SK-N-SH (cell line): ENCODE data around the gene ADGRE2. TPM values are rescaled to one million over a fixed set of nuclear protein-coding genes. Genes with fewer than 3 reads are reported as not detected.

Experiments used
- CTCF ChIA-PET: fragments of 300-600, 350-600 bp; formaldehyde crosslinking; extraction: SDS; loops from one replicate; lab custom pipeline; 2021; lab: Yijun Ruan, JAX
- POLR2A ChIA-PET: fragments of 350-600 bp; sonication (Branson Sonifier 250); formaldehyde crosslinking; extraction: SDS; loops from one replicate; lab custom pipeline; 2020; ENCODE audit warnings: antibody characterized with exemption, inconsistent platforms; lab: Yijun Ruan, JAX
- DNase-seq: peaks from one replicate; pipeline ENCODE4 v3.0.0; 2012
- H2AFZ ChIP-seq: fragments of 200-600 bp; sonication (generic); 2 replicates; pipeline ENCODE4 v1.8.1; 2016; ENCODE audit warnings: antibody characterized with exemption, mild to moderate bottlenecking, low read depth
- H3F3A ChIP-seq: fragments of 200-600 bp; sonication (generic); replicated peaks from 2 replicates; pipeline ENCODE3; 2016; ENCODE audit warnings: antibody characterized with exemption, mild to moderate bottlenecking; ENCODE audit not compliant: insufficient read depth
- H3K27ac ChIP-seq, 2 experiments: fragments of 200-500 bp in 1 of 2; fragments of 200-600 bp in 1 of 2; sonication (Bioruptor generic) in 1 of 2; sonication (generic), shearing (Covaris generic) in 1 of 2; 2 replicates each; pipeline versions ENCODE4 v1.5.1 to v1.6.1; 2014 to 2016; ENCODE audit warnings: low read depth in 2 of 2, inconsistent platforms in 1 of 2, low read length in 1 of 2, mild to moderate bottlenecking in 1 of 2, mixed read lengths in 1 of 2
- H3K27me3 ChIP-seq: fragments of 200-600 bp; sonication (generic), shearing (Covaris generic); 2 replicates; pipeline ENCODE4 v1.6.1; 2016; ENCODE audit warnings: mixed run types; ENCODE audit not compliant: insufficient read depth
- H3K36me3 ChIP-seq, 2 experiments: fragments of 200-500 bp in 1 of 2; fragments of 200-600 bp in 1 of 2; sonication (Bioruptor generic) in 1 of 2; sonication (generic) in 1 of 2; replicated peaks in 1 of 2; 2 replicates each; pipeline versions ENCODE3 to v1.5.1; 2014 to 2016; ENCODE audit warnings: low read length in 1 of 2, mild to moderate bottlenecking in 1 of 2; ENCODE audit not compliant: insufficient read depth in 2 of 2, control insufficient read depth in 1 of 2
- H3K4me1 ChIP-seq, 2 experiments: fragments of 200-500 bp in 1 of 2; fragments of 200-600 bp in 1 of 2; sonication (Bioruptor generic) in 1 of 2; sonication (generic), shearing (Covaris generic) in 1 of 2; 2 replicates each; pipeline versions ENCODE4 v1.5.1 to v1.6.1; 2014 to 2016; ENCODE audit warnings: low read depth in 1 of 2, low read length in 1 of 2, mixed run types in 1 of 2; ENCODE audit not compliant: insufficient read depth in 2 of 2, control insufficient read depth in 1 of 2
- H3K4me2 ChIP-seq: fragments of 200-600 bp; sonication (generic), shearing (Covaris generic); 2 replicates; pipeline ENCODE4 v1.6.1; 2017; ENCODE audit warnings: mixed run types
- H3K4me3 ChIP-seq, 2 experiments: fragments of 200-500 bp in 1 of 2; fragments of 200-600 bp in 1 of 2; sonication (Bioruptor generic) in 1 of 2; sonication (generic), shearing (Covaris generic) in 1 of 2; 2 replicates each; pipeline versions ENCODE4 v1.5.1 to v1.8.1; 2014 to 2016; ENCODE audit warnings: low read depth in 2 of 2, inconsistent platforms in 1 of 2, low read length in 1 of 2, mild to moderate bottlenecking in 1 of 2, mixed read lengths in 1 of 2, moderate library complexity in 1 of 2
- H3K79me2 ChIP-seq: fragments of 200-600 bp; sonication (generic); 2 replicates; pipeline ENCODE4 v1.8.1; 2017; ENCODE audit warnings: mild to moderate bottlenecking; ENCODE audit not compliant: insufficient read depth
- H3K9ac ChIP-seq: fragments of 200-600 bp; sonication (generic); 2 replicates; pipeline ENCODE4 v1.6.1; 2017; ENCODE audit warnings: mixed run types
- H3K9me2 ChIP-seq: fragments of 200-600 bp; sonication (generic); 2 replicates; pipeline ENCODE4 v1.6.1; 2017; ENCODE audit warnings: mixed run types
- H3K9me3 ChIP-seq: fragments of 200-600 bp; sonication (generic); 2 replicates; pipeline ENCODE4 v1.6.1; 2017; ENCODE audit warnings: mixed run types, mild to moderate bottlenecking, moderate library complexity
- H4K20me1 ChIP-seq: fragments of 200-600 bp; sonication (generic); 2 replicates; pipeline ENCODE4 v1.6.1; 2017; ENCODE audit warnings: mild to moderate bottlenecking, mixed run types; ENCODE audit not compliant: insufficient read depth
- CTCF ChIP-seq: fragments of 200-600 bp; sonication (generic); IDR thresholded peaks from 2 replicates; pipeline ENCODE4 v1.6.1; 2017; ENCODE audit warnings: antibody characterized with exemption, mild to moderate bottlenecking, moderate library complexity
- EP300 ChIP-seq, 2 experiments: IDR thresholded peaks; 2 replicates each; pipeline versions ENCODE4 v1.4.0 to v1.6.1; 2012; ENCODE audit warnings: borderline replicate concordance in 1 of 2, low read depth in 1 of 2, low read length in 1 of 2
- FOXM1 ChIP-seq: IDR thresholded peaks from 2 replicates; pipeline ENCODE4 v1.4.0; 2012; ENCODE audit warnings: low read depth, mild to moderate bottlenecking
- GATA2 ChIP-seq: sonication (generic); formaldehyde crosslinking; IDR thresholded peaks from 2 replicates; pipeline ENCODE4 v1.5.0; 2020; ENCODE audit warnings: mild to moderate bottlenecking, missing genetic modification reagents
- IRF3 ChIP-seq: fragments of 150-350 bp; IDR thresholded peaks from 2 replicates; pipeline ENCODE4 v1.6.1; 2016; ENCODE audit warnings: mild to moderate bottlenecking, low read depth, low read length
- JUND ChIP-seq: IDR thresholded peaks from 2 replicates; pipeline ENCODE4 v1.4.0; 2012
- MEF2A ChIP-seq: IDR thresholded peaks from 2 replicates; pipeline ENCODE4 v1.4.0; 2012; ENCODE audit warnings: low read depth, borderline replicate concordance
- NFIC ChIP-seq: IDR thresholded peaks from 2 replicates; pipeline ENCODE4 v1.4.0; 2012; ENCODE audit warnings: borderline replicate concordance
- POLR2AphosphoS5 ChIP-seq: IDR thresholded peaks from 2 replicates; pipeline ENCODE4 v1.6.1; 2012; ENCODE audit warnings: low read depth, low read length
- SIN3A ChIP-seq: IDR thresholded peaks from 2 replicates; pipeline ENCODE4 v1.6.1; 2012; ENCODE audit warnings: low read depth, mild to moderate bottlenecking, low read length, moderate library complexity, borderline replicate concordance
- SMC3 ChIP-seq: IDR thresholded peaks from 2 replicates; pipeline ENCODE4 v1.6.1; 2012; ENCODE audit warnings: low read depth, low read length, improper control_type of control experiment
- TAF1 ChIP-seq: IDR thresholded peaks from 2 replicates; pipeline ENCODE4 v1.6.1; 2012; ENCODE audit warnings: low read depth, mild to moderate bottlenecking, low read length, moderate library complexity, borderline replicate concordance
- TEAD4 ChIP-seq: IDR thresholded peaks from 2 replicates; pipeline ENCODE4 v1.4.0; 2012; ENCODE audit warnings: mild to moderate bottlenecking, borderline replicate concordance; ENCODE audit not compliant: insufficient read depth
- USF1 ChIP-seq: IDR thresholded peaks from 2 replicates; pipeline ENCODE4 v1.4.0; 2012; ENCODE audit warnings: low read depth, borderline replicate concordance
- ZBTB33 ChIP-seq: IDR thresholded peaks from 2 replicates; pipeline ENCODE4 v1.4.0; 2012; ENCODE audit warnings: low read depth, borderline replicate concordance
- WGBS: methylation state at CpG from one replicate; pipeline ENCODE4 v1.1.6; 2017; ENCODE audit warnings: low lambda C conversion rate; 5-methylcytosine and 5-hydroxymethylcytosine counted together
- polyA plus RNA-seq, 3 experiments: library from polyadenylated mRNA; depleted of rRNA; stranded (reverse); fragments of >200 nt; gene quantifications; 2 replicates each; pipeline ENCODE4 v1.2.3, GENCODE V29; 2012

The ADGRE2 gene
- polyA plus RNA-seq, 1 of the 3 experiments (the other 2 are of a cell fraction) = 0.02 TPM

DNA sequence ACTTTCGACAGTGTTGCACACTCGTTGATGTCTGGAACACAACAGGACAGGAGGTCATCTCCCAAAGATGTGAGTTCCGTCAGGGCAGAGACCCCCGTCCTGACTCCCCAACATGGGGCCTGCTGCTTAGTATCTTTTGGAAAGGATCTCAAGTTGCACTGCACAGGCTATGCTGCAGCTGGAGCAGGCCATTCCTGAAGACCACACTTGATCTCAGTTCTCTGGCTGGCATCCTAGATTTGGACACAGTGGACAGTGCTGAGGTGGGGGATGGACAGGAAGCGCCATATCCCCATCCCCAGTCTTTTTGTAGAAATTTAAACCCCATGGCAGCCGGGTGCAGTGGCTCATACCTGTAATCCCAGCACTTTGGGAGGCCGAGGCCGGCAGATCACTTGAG, 5.9 kb downstream of the ADGRE2 start:
- Histone ChIP-seq H3K9me3 (no peaks in the 10 kb centered on the region), H3K79me2 (no peaks in the 10 kb centered on the region), H3K27ac (no peak overlapping the region), H3K4me2 (no peak overlapping the region), H4K20me1 (no peaks in the 10 kb centered on the region), H3K4me1 (no peaks in the 10 kb centered on the region), H3K9me2 (no peaks in the 10 kb centered on the region), H3F3A (no peaks in the 10 kb centered on the region), H3K4me3 (no peak overlapping the region), H3K36me3 (no peaks in the 10 kb centered on the region), H2AFZ (no peak overlapping the region), H3K27me3 (peaks cover 23% of the 10 kb centered on the region), H3K9ac (no peak overlapping the region)
- POLR2A ChIA-PET = no interaction called here
- CTCF ChIA-PET = no interaction called here
- TF ChIP-seq TEAD4 (no peak), NFIC (no peak), MEF2A (no peak), POLR2AphosphoS5 (no peak), EP300 (IDR thresholded peaks at IDR 0.05; ENCODE audit: borderline replicate concordance in 1 of 2, low read depth in 1 of 2, low read length in 1 of 2) (no peak)
- 17% methylated on average over 5 of the region's 8 CpGs for WGBS
- no peak for DNase-seq

GRCh38 chr19:14770944-14771839, 7.2 kb downstream of the ADGRE2 start:
- H4K20me1 ChIP-seq = no peaks in the 10 kb centered on the region
- no peak overlapping the region for H3K4me3 ChIP-seq
- H3K4me1 ChIP-seq = no peaks in the 10 kb centered on the region
- H3K27ac ChIP-seq = no peak overlapping the region
- H3K4me2 ChIP-seq = no peak overlapping the region
- H2AFZ ChIP-seq = no peak overlapping the region
- TF ChIP-seq SMC3 = no peak
- TF ChIP-seq SIN3A = no peak
- TF ChIP-seq JUND = no peak
- no peak for TF ChIP-seq CTCF
- TF ChIP-seq USF1 = no peak
- TF ChIP-seq TAF1 = no peak
- no peak for TF ChIP-seq POLR2AphosphoS5
- TF ChIP-seq FOXM1 = no peak
- TF ChIP-seq IRF3 = no peak
- TF ChIP-seq GATA2 = no peak
- TF ChIP-seq NFIC = no peak
- no peak for TF ChIP-seq ZBTB33
- H3K9me3 ChIP-seq = no peaks in the 10 kb centered on the region
- H3F3A ChIP-seq = no peaks in the 10 kb centered on the region
- H3K27me3 ChIP-seq = peaks cover 25% of the 10 kb centered on the region; the same call in 1 of the 2 replicates
- no peaks in the 10 kb centered on the region for H3K9me2 ChIP-seq
- H3K36me3 ChIP-seq = no peaks in the 10 kb centered on the region
- DNase-seq = no peak
- no peak overlapping the region for H3K9ac ChIP-seq
- 38% methylated on average over 9 of the region's 11 CpGs for WGBS
- no peaks in the 10 kb centered on the region for H3K79me2 ChIP-seq
- POLR2A ChIA-PET = no interaction called here
- CTCF ChIA-PET = no interaction called here
